Tibial nerve (tissue), 4 donors: Measurements from ENCODE around the gene RASA4.
"Not testable (repeated sequence)": the region's sequence is repeated elsewhere in the genome, so short reads cannot be mapped to it uniquely, and the experiment has no call there.

Experiments used
- CTCF ChIP-seq, 5 experiments: fragments of 200-600 bp in 3 of 5; fragments of 450-650 bp in 2 of 5; sonication (generic) in 3 of 5; IDR thresholded peaks; one replicate each; pipeline ENCODE4 v1.5.1; 2016 to 2019; ENCODE audit warnings: antibody characterized with exemption in 5 of 5, mild to moderate bottlenecking in 3 of 5, moderate library complexity in 2 of 5
- EP300 ChIP-seq, 2 donors: sonication (generic); formaldehyde crosslinking; IDR thresholded peaks; one replicate each; pipeline ENCODE4 v1.6.1; 2017; ENCODE audit warnings: antibody characterized with exemption in 2 of 2, mild to moderate bottlenecking in 1 of 2
- POLR2A ChIP-seq, 2 donors: fragments of 450-650 bp; IDR thresholded peaks; one replicate each; pipeline ENCODE4 v1.6.1; 2017; ENCODE audit warnings: antibody characterized with exemption in 2 of 2, mild to moderate bottlenecking in 2 of 2, moderate library complexity in 2 of 2

- not testable (repeated sequence) for TF ChIP-seq POLR2A, CTCF, EP300 (IDR thresholded peaks at IDR 0.05)
Observed at GRCh38 chr7:102599699-102600098, 16.9 kb downstream of the RASA4 start.
